ENCODE data around the gene CPN2.

Gene CPN2

GRCh38 chr3:194328053-194328657 is 23.0 kb downstream of the CPN2 start:
- no peak for DNase-seq (ENCODE audit: low read depth)

GRCh38 chr3:194327218-194328052 is 23.7 kb downstream of the CPN2 start:
- no peak for DNase-seq (ENCODE audit: low read depth)

- no peak for DNase-seq (ENCODE audit: low read depth)
Measured at GRCh38 chr3:194326968-194327217, 24.2 kb downstream of the CPN2 start.

- DNase-seq (ENCODE audit: low read depth), result no peak
Measured at GRCh38 chr3:194326192-194326967, 24.7 kb downstream of the CPN2 start.

- no peak for DNase-seq (ENCODE audit: low read depth)
Measured at GRCh38 chr3:194325424-194326153, 25.5 kb downstream of the CPN2 start.

GRCh38 chr3:194324823-194325327 is 26.3 kb downstream of the CPN2 start:
- DNase-seq (ENCODE audit: low read depth), result no peak

- no peak for DNase-seq (ENCODE audit: low read depth)
Measured at GRCh38 chr3:194323785-194324735, 27.1 kb downstream of the CPN2 start.

- no peak for DNase-seq (ENCODE audit: low read depth)
Measured at GRCh38 chr3:194322678-194323211, 28.4 kb downstream of the CPN2 start.

GRCh38 chr3:194321693-194322640 is 29.2 kb downstream of the CPN2 start:
- DNase-seq (ENCODE audit: low read depth), result no peak

- DNase-seq (ENCODE audit: low read depth), result no peak
Measured at GRCh38 chr3:194320744-194321243, 30.3 kb downstream of the CPN2 start.

- no peak for DNase-seq (ENCODE audit: low read depth)
Measured at GRCh38 chr3:194320100-194320499, 31.0 kb downstream of the CPN2 start.

- no peak for DNase-seq (ENCODE audit: low read depth)
Measured at GRCh38 chr3:194318511-194319161, 32.5 kb downstream of the CPN2 start.

GRCh38 chr3:194316918-194317317 is 34.2 kb downstream of the CPN2 start:
- DNase-seq (ENCODE audit: low read depth), result no peak

GRCh38 chr3:194315965-194316361 is 35.2 kb downstream of the CPN2 start:
- DNase-seq (ENCODE audit: low read depth), result no peak

GRCh38 chr3:194315088-194315964 is 35.8 kb downstream of the CPN2 start:
- peak; percentile 74 for DNase-seq (ENCODE audit: low read depth)

- no peak for DNase-seq (ENCODE audit: low read depth)
Measured at GRCh38 chr3:194314388-194315068, 36.6 kb downstream of the CPN2 start.

All from activated T-helper 9 cell treated with anti-CD3 and anti-CD28 coated beads, Interleukin-2, amount 50 U/mL, for 16 hours (primary cell).